GM12865 (cell line): ENCODE measurements around the gene EHD1.

Experiments
- DNase-seq: peaks from one replicate; pipeline ENCODE4 v3.0.0; 2010; ENCODE audit warnings: low read depth
- H3K4me3 ChIP-seq: 2 replicates; pipeline ENCODE4 v1.5.1; 2011; ENCODE audit warnings: mild to moderate bottlenecking, low read depth, low read length, control low read depth
- CTCF ChIP-seq: IDR thresholded peaks from 2 replicates; pipeline ENCODE4 v1.5.1; 2011; ENCODE audit warnings: low read length, control low read depth, low read depth, inconsistent platforms; ENCODE audit not compliant: insufficient read depth; ENCODE audit errors: missing control alignments

EHD1 gene

DNA sequence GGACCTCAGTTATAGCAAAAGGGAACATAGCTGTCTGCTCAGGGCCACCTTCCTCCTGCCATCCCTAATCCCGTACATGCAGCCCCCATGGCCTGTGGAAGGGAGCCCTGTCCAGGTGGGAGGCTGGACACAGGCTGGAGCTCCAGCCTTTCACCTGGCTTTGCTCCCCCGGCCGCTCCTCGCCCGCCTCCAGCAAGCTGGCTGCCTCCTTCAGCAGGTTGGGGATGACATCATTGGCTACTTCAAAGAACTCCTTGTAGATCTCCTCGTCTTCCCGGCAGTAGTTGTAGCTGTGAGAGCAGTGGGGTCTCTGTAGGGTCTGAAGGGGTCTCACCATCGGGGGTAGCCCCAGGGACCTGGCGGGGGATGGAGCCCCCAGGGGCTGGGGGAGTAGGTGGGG, 72.9 kb downstream of the EHD1 start:
- TF ChIP-seq CTCF = no peak
- no peak overlapping the region for H3K4me3 ChIP-seq
- no peak for DNase-seq

- peak overlapping the region; percentile 90 for H3K4me3 ChIP-seq
- no peak for TF ChIP-seq CTCF
- DNase-seq = no peak
These were observed 73.8 kb downstream of the EHD1 start for GRCh38 chr11:64804346-64805210.

DNA sequence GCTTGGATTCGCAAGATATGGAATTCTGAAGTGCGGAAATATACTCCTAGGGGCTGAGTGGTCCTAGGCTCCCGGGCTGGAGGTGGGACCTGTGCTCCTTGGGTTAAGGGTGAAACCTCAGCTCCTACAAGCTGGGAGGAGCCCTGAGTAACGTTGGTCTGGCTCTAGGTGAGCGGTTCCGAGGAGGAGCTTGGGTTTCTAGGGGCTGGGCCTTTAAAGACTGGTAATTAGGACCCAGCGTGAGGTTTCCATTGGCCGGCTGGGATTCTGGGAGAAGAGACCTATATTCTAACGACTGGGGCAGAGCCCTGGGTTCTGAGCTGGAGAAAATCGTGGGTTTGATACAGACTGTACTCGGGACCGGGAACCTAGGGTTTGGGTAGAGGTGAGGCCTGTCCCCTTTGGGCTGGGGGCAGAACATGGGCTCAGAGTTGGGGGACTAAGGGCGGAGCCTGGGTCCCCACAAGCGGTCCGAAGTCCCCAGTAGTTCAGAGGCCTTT, 74.5 kb downstream of the EHD1 start:
- peak overlapping the region; percentile 90 for H3K4me3 ChIP-seq
- no peak for DNase-seq

DNA sequence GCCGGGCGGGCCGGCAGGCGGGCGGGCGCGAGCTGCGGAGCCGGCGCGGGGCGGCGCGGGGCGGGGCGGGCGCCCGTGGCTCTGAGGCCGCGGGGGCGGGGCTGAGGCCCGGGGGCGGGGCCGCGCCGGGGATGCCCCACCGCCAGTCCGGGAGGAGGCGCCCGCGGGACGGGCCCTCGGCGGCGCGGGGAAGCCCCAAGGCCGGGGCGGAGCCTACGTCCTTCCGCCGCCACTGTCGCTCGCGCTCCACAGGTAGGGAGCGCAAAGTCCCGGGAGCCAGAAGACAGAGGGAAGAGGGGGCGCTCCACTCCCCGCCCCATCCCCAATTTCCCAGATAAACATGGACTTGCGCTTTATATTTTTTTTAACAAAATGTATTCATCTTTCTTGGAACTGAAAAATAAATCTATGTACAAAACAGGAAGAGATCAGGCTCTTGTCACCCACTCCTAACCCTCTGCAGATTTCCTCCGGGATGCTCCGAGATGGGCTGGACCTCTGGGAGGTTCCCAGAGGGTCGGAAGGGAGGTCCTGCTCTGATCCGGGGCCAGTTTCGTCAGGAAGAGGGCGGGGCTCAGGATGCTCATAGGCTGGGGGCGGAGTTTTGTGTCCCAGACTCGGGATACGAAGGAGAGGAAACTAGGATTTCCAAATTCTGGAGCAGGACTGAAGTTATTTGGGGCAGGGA, 75.1 kb downstream of the EHD1 start, which contains the start of gene MAP4K2:
Gene MAP4K2, minus strand, starts transcription at position 57 of the 688 bp plus-strand sequence. CDS start 65 bp downstream, outside the sequence.
- H3K4me3 ChIP-seq = peak within 1 kb of the TSS; percentile 90

More for the DNA sequence above, 74.5 kb downstream of the EHD1 start:
- TF ChIP-seq CTCF = no peak

GRCh38 chr11:64802370-64803157, 75.9 kb downstream of the EHD1 start:
- DNase-seq = peak; percentile 65
- peak overlapping the region; percentile 89 for H3K4me3 ChIP-seq
- no peak for TF ChIP-seq CTCF

More for the DNA sequence above, 75.1 kb downstream of the EHD1 start, which contains the start of gene MAP4K2:
- peak; percentile 89 for DNase-seq
- no peak for TF ChIP-seq CTCF
